Neural crest cell (in vitro differentiated cells): ENCODE data around the gene HCFC1. TPM values are rescaled to one million over a fixed set of nuclear protein-coding genes. Genes with fewer than 3 reads are reported as not detected.

Experiments
- DNase-seq: peaks from one replicate; pipeline ENCODE4 v3.0.0; 2021; ENCODE audit warnings: low read depth, mixed read lengths, low spot score
- H3K27ac Mint-ChIP-seq: one replicate; pipeline ENCODE4 v1.8.0; 2021; ENCODE audit warnings: mild to moderate bottlenecking, mixed read lengths; ENCODE audit not compliant: unreplicated experiment
- H3K27me3 Mint-ChIP-seq: 2 replicates; pipeline ENCODE4 v1.8.0; 2021; ENCODE audit warnings: low read depth, mild to moderate bottlenecking, mixed read lengths
- H3K36me3 Mint-ChIP-seq: 2 replicates; pipeline ENCODE4 v1.8.0; 2021; ENCODE audit warnings: low read depth, mild to moderate bottlenecking, mixed read lengths
- H3K4me1 Mint-ChIP-seq: 2 replicates; pipeline ENCODE4 v1.8.0; 2021; ENCODE audit warnings: mixed read lengths
- H3K4me3 Mint-ChIP-seq: one replicate; pipeline ENCODE4 v1.8.0; 2021; ENCODE audit warnings: mild to moderate bottlenecking, mixed read lengths
- H3K9me3 Mint-ChIP-seq: 2 replicates; pipeline ENCODE4 v1.8.0; 2021; ENCODE audit warnings: mixed read lengths
- CTCF ChIP-seq: fragments of 200-600 bp; sonication (generic); conservative IDR thresholded peaks from 2 replicates; pipeline ENCODE4 v1.5.0; 2021; ENCODE audit warnings: antibody characterized with exemption, mild to moderate bottlenecking
- total RNA-seq: library from RNA; stranded (reverse); gene quantifications from 2 replicates; pipeline ENCODE4 v1.2.1, GENCODE V29; 2021

Gene HCFC1
- total RNA-seq, 1 donor from 2014 or later: 168 TPM

- Mint-ChIP-seq H3K27me3 (no peaks in the 10 kb centered on the region), H3K27ac (no peak overlapping the region), H3K4me1 (peaks cover 4% of the 10 kb centered on the region), H3K9me3 (peaks cover 2% of the 10 kb centered on the region), H3K36me3 (no peaks in the 10 kb centered on the region), H3K4me3 (no peak overlapping the region)
- no peak for DNase-seq
- TF ChIP-seq CTCF: no peak
These were observed 21.5 kb upstream of the HCFC1 start for GRCh38 chrX:153993079-153993478.

- H3K4me1 Mint-ChIP-seq: peaks cover 4% of the 10 kb centered on the region
- no peak for TF ChIP-seq CTCF
- no peak overlapping the region for H3K4me3 Mint-ChIP-seq
- peaks cover 2% of the 10 kb centered on the region for H3K9me3 Mint-ChIP-seq
- no peaks in the 10 kb centered on the region for H3K27me3 Mint-ChIP-seq
- no peak overlapping the region for H3K27ac Mint-ChIP-seq
- H3K36me3 Mint-ChIP-seq: no peaks in the 10 kb centered on the region
- no peak for DNase-seq
These were observed 20.6 kb upstream of the HCFC1 start for GRCh38 chrX:153992180-153992579.

- Mint-ChIP-seq H3K9me3 (peaks cover 2% of the 10 kb centered on the region), H3K27me3 (no peaks in the 10 kb centered on the region), H3K27ac (no peak overlapping the region), H3K36me3 (no peaks in the 10 kb centered on the region), H3K4me1 (peaks cover 4% of the 10 kb centered on the region), H3K4me3 (no peak overlapping the region)
- TF ChIP-seq CTCF: no peak
- DNase-seq: no peak
These were observed 19.5 kb upstream of the HCFC1 start for GRCh38 chrX:153991013-153991580.

- Mint-ChIP-seq H3K9me3 (no peaks in the 10 kb centered on the region), H3K27me3 (no peaks in the 10 kb centered on the region)
- no peak for TF ChIP-seq CTCF
These were observed 18.5 kb upstream of the HCFC1 start for GRCh38 chrX:153989973-153990655.

GRCh38 chrX:153988493-153988892 lies 16.9 kb upstream of the HCFC1 start:
- Mint-ChIP-seq H3K27me3 (no peaks in the 10 kb centered on the region), H3K4me1 (peaks cover 4% of the 10 kb centered on the region), H3K36me3 (no peaks in the 10 kb centered on the region), H3K9me3 (no peaks in the 10 kb centered on the region), H3K27ac (no peak overlapping the region), H3K4me3 (no peak overlapping the region)
- DNase-seq: no peak
- TF ChIP-seq CTCF: no peak

More at GRCh38 chrX:153989973-153990655, 18.5 kb upstream of the HCFC1 start:
- Mint-ChIP-seq H3K36me3 (no peaks in the 10 kb centered on the region), H3K4me3 (no peak overlapping the region), H3K4me1 (peaks cover 4% of the 10 kb centered on the region), H3K27ac (no peak overlapping the region)
- no peak for DNase-seq
